GM12878 (cell line): ENCODE data around the gene CKLF. TPM values are rescaled to one million over a fixed set of nuclear protein-coding genes. Genes with fewer than 3 reads are reported as not detected.

Experiments used
- ATF7 ChIP-seq: fragments of 450-650 bp; IDR thresholded peaks from 2 replicates; pipeline ENCODE4 v1.6.1; 2016; ENCODE audit warnings: low read depth, mild to moderate bottlenecking
- E2F8 ChIP-seq: fragments of 450-650 bp; IDR thresholded peaks from 2 replicates; pipeline ENCODE4 v1.6.1; 2018; ENCODE audit warnings: mild to moderate bottlenecking, low read depth, moderate library complexity; ENCODE audit not compliant: partially characterized antibody
- EED ChIP-seq: sonication (generic); IDR thresholded peaks from 2 replicates; pipeline ENCODE4 v1.6.1; 2016; ENCODE audit warnings: antibody characterized with exemption, low read depth
- EP300 ChIP-seq, 2 experiments: fragments of 150-350 bp in 1 of 2; IDR thresholded peaks; 2 replicates each; pipeline ENCODE4 v1.6.1; 2011 to 2012; ENCODE audit warnings: low read depth in 2 of 2, low read length in 2 of 2, borderline replicate concordance in 1 of 2, improper control_type of control experiment in 1 of 2, inconsistent platforms in 1 of 2; ENCODE audit not compliant: control insufficient read depth in 1 of 2
- ESRRA ChIP-seq: IDR thresholded peaks from 2 replicates; pipeline ENCODE4 v1.6.1; 2012; ENCODE audit warnings: mild to moderate bottlenecking, low read length, improper control_type of control experiment
- FOXK2 ChIP-seq: fragments of 450-650 bp; IDR thresholded peaks from 2 replicates; pipeline ENCODE4 v1.6.1; 2017; ENCODE audit warnings: mild to moderate bottlenecking, moderate library complexity
- IKZF1 ChIP-seq: fragments of 450-650 bp; conservative IDR thresholded peaks from 2 replicates; pipeline ENCODE4 v1.6.1; 2017; ENCODE audit warnings: antibody characterized with exemption, mild to moderate bottlenecking
- IRF4 ChIP-seq: IDR thresholded peaks from 2 replicates; pipeline ENCODE4 v1.6.1; 2011; ENCODE audit warnings: low read depth, low read length
- NR2C1 ChIP-seq: fragments of 450-650 bp; IDR thresholded peaks from 2 replicates; pipeline ENCODE4 v1.6.1; 2017; ENCODE audit warnings: antibody characterized with exemption, mild to moderate bottlenecking, moderate library complexity
- POLR2AphosphoS5 ChIP-seq: IDR thresholded peaks from 2 replicates; pipeline ENCODE4 v1.6.1; 2011; ENCODE audit warnings: mild to moderate bottlenecking, low read length, inconsistent platforms
- PRDM15 ChIP-seq: fragments of 450-650 bp; formaldehyde crosslinking; IDR thresholded peaks from 2 replicates; pipeline ENCODE4 v1.4.0; 2020; ENCODE audit warnings: mild to moderate bottlenecking, moderate library complexity
- RB1 ChIP-seq: fragments of 450-650 bp; formaldehyde crosslinking; IDR thresholded peaks from 2 replicates; pipeline ENCODE4 v1.6.1; 2017; ENCODE audit warnings: mild to moderate bottlenecking, borderline replicate concordance
- RCOR1 ChIP-seq: conservative IDR thresholded peaks from 2 replicates; pipeline ENCODE4 v1.6.1; 2012; ENCODE audit warnings: low read depth, low read length, improper control_type of control experiment
- RUNX3 ChIP-seq: IDR thresholded peaks from 2 replicates; pipeline ENCODE4 v1.6.1; 2012; ENCODE audit warnings: low read length, inconsistent platforms
- ZBTB11 ChIP-seq: fragments of 450-650 bp; formaldehyde crosslinking; IDR thresholded peaks from 2 replicates; pipeline ENCODE4 v1.5.0; 2022; ENCODE audit warnings: mild to moderate bottlenecking, missing genetic modification characterization
- ZNF274 ChIP-seq: IDR thresholded peaks from one replicate; pipeline ENCODE4 v1.8.0; 2011; ENCODE audit not compliant: insufficient read length, insufficient read depth
- ZNF687 ChIP-seq: fragments of 450-650 bp; IDR thresholded peaks from 2 replicates; pipeline ENCODE4 v1.6.1; 2017; ENCODE audit warnings: mild to moderate bottlenecking, moderate library complexity
- polyA plus RNA-seq, 11 experiments: library from polyadenylated mRNA; depleted of rRNA in 4 of 11; unstranded in 6 of 11; stranded (reverse) in 5 of 11; fragments of >200 nt; fragmentation: Nextera tagmentation in 4 of 11; fragmentation: Illumina TruSeq in 1 of 11; extraction: Ambion mirVana in 4 of 11; extraction: Trizol in 1 of 11; gene quantifications; 1 replicate in 1 of 11; 2 replicates in 10 of 11; pipeline versions ENCODE4 v1.2.1 to v1.2.3, GENCODE V29; 2011 to 2016; ENCODE audit warnings: inconsistent platforms in 2 of 11, missing spikeins in 2 of 11, low read depth in 1 of 11
- total RNA-seq, 4 experiments: library from RNA; depleted of rRNA in 3 of 4; stranded (reverse); fragments of >200 nt in 3 of 4; fragmentation: Illumina TruSeq in 1 of 4; extraction: Trizol in 1 of 4; gene quantifications; 2 replicates each; pipeline versions ENCODE4 v1.2.1 to v1.2.3, GENCODE V29; 2013 to 2021

CKLF gene
- total and polyA plus RNA-seq, 10 of the 15 experiments (the other 5 are each of a cell fraction or from before 2014, with no cell fraction given), result 40.8 to 193 (median 109) TPM

- TF ChIP-seq IKZF1 (no peak; the same call in 1 of the 2 replicates), RCOR1 (no peak), NR2C1 (no peak), FOXK2 (no peak), POLR2AphosphoS5 (no peak), PRDM15 (no peak), EP300 (IDR thresholded peaks at IDR 0.05; ENCODE audit: borderline replicate concordance in 1 of 2, control insufficient read depth in 1 of 2, low read depth in 2 of 2, low read length in 2 of 2) (peak in 1 of 2 experiments; percentile 82; a peak in 2 of 4 replicates), ZBTB11 (CRISPR knock-in tag) (no peak), IRF4 (no peak), ATF7 (0 out of 2 replicates have a peak, but pooled peaks have one; percentile 16), E2F8 (no peak), ZNF687 (peak; percentile 66; the same call in 1 of the 2 replicates), ZNF274 (no peak), EED (0 out of 2 replicates have a peak, but pooled peaks have one; percentile 51), RUNX3 (peak; percentile 97), ESRRA (no peak), RB1 (no peak)
These were observed 28.5 kb upstream of the CKLF start (continued) for GRCh38 chr16:66523861-66524354.
